Measurements from ENCODE around the gene ZNF577.

The ZNF577 gene

GRCh38 chr19:51901860-51902259, 14.1 kb upstream of the ZNF577 start:
- no peak overlapping the region for H3K4me3 ChIP-seq (replicated peaks; ENCODE audit: insufficient read depth, low read length)
- no peak overlapping the region for H3K27ac ChIP-seq (replicated peaks)
- TF ChIP-seq, protein P1, sequence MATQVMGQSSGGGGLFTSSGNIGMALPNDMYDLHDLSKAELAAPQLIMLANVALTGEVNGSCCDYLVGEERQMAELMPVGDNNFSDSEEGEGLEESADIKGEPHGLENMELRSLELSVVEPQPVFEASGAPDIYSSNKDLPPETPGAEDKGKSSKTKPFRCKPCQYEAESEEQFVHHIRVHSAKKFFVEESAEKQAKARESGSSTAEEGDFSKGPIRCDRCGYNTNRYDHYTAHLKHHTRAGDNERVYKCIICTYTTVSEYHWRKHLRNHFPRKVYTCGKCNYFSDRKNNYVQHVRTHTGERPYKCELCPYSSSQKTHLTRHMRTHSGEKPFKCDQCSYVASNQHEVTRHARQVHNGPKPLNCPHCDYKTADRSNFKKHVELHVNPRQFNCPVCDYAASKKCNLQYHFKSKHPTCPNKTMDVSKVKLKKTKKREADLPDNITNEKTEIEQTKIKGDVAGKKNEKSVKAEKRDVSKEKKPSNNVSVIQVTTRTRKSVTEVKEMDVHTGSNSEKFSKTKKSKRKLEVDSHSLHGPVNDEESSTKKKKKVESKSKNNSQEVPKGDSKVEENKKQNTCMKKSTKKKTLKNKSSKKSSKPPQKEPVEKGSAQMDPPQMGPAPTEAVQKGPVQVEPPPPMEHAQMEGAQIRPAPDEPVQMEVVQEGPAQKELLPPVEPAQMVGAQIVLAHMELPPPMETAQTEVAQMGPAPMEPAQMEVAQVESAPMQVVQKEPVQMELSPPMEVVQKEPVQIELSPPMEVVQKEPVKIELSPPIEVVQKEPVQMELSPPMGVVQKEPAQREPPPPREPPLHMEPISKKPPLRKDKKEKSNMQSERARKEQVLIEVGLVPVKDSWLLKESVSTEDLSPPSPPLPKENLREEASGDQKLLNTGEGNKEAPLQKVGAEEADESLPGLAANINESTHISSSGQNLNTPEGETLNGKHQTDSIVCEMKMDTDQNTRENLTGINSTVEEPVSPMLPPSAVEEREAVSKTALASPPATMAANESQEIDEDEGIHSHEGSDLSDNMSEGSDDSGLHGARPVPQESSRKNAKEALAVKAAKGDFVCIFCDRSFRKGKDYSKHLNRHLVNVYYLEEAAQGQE (IDR thresholded peaks at IDR 0.05; ENCODE audit: insufficient replicate concordance, low read depth): no peak
- no peak for TF ChIP-seq SPI1 (IDR thresholded peaks at IDR 0.05; ENCODE audit: borderline replicate concordance, low read depth)
- TF ChIP-seq, protein P2, sequence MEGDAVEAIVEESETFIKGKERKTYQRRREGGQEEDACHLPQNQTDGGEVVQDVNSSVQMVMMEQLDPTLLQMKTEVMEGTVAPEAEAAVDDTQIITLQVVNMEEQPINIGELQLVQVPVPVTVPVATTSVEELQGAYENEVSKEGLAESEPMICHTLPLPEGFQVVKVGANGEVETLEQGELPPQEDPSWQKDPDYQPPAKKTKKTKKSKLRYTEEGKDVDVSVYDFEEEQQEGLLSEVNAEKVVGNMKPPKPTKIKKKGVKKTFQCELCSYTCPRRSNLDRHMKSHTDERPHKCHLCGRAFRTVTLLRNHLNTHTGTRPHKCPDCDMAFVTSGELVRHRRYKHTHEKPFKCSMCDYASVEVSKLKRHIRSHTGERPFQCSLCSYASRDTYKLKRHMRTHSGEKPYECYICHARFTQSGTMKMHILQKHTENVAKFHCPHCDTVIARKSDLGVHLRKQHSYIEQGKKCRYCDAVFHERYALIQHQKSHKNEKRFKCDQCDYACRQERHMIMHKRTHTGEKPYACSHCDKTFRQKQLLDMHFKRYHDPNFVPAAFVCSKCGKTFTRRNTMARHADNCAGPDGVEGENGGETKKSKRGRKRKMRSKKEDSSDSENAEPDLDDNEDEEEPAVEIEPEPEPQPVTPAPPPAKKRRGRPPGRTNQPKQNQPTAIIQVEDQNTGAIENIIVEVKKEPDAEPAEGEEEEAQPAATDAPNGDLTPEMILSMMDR (IDR thresholded peaks at IDR 0.05; ENCODE audit: insufficient read depth, low read length): no peak
- no peak for TF ChIP-seq POLR2AphosphoS5 (IDR thresholded peaks at IDR 0.05; ENCODE audit: low read depth)
- TF ChIP-seq GABPA (IDR thresholded peaks at IDR 0.05; ENCODE audit: low read depth): no peak
- DNase-seq (ENCODE audit: low read depth in 1 of 2, low spot score in 1 of 2): no peak
- H3K27me3 ChIP-seq (ENCODE audit: insufficient read depth, poor library complexity, severe bottlenecking): no peaks in the 10 kb centered on the region

DNA sequence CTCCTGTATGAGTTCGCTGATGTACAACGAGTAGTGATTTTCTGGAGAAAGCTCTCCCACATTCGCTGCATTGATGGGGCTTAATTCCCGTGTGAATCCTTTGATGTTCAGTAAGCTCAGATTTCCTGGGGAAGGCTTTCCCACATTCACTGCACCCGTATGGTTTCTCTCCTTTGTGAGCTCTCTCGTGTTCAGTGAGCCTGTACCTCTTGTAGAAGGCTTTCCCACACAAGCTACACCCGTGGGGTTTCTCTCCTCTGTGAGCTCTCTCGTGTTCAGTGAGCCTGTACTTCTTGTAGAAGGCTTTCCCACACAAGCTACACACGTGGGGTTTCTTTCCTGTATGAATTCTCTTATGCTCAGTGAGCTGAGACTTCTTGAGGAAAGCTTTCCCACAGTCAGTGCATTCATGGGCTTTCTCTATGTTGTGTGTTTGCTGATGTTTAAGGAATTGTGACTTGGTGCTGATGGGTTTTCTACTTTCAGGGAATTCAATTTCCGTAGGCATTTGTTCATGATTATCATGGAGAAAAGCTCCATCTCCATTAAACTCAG, 3.5 kb upstream of the ZNF577 start:
- Histone ChIP-seq H3K4me3 (replicated peaks; ENCODE audit: insufficient read depth, low read length) (no peak overlapping the region), H3K27me3 (ENCODE audit: insufficient read depth, poor library complexity, severe bottlenecking) (no peaks in the 10 kb centered on the region), H3K27ac (replicated peaks) (no peak overlapping the region)
- TF ChIP-seq, protein P2 (IDR thresholded peaks at IDR 0.05; ENCODE audit: insufficient read depth, low read length): no peak
- TF ChIP-seq POLR2AphosphoS5 (IDR thresholded peaks at IDR 0.05; ENCODE audit: low read depth) (no peak), SPI1 (IDR thresholded peaks at IDR 0.05; ENCODE audit: borderline replicate concordance, low read depth) (no peak), GABPA (IDR thresholded peaks at IDR 0.05; ENCODE audit: low read depth) (no peak)
- TF ChIP-seq, protein P1 (IDR thresholded peaks at IDR 0.05; ENCODE audit: insufficient replicate concordance, low read depth): no peak
- DNase-seq (ENCODE audit: low read depth in 1 of 2, low spot score in 1 of 2): no peak

DNA sequence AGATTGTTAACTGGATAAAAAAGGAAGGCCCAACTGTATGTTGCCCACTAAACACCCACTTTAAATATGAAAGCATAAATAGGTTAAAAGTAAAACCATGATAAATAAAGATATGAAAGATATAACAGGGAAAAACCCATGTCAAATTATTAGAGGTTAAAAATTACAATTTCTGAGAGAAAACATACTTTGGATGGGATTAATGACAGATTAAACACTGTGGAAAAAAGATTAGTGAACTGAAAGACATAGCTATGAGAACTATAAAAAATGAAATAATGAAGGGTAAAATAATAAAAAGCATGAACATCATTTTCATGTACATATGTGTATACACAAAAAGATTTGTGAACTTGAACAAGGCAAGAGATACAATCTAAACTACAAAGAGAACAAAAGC, 2.2 kb upstream of the ZNF577 start:
- TF ChIP-seq, protein P2 (IDR thresholded peaks at IDR 0.05; ENCODE audit: insufficient read depth, low read length): no peak
- no peak for TF ChIP-seq SPI1 (IDR thresholded peaks at IDR 0.05; ENCODE audit: borderline replicate concordance, low read depth)
- Histone ChIP-seq H3K4me3 (replicated peaks; ENCODE audit: insufficient read depth, low read length) (no peak overlapping the region), H3K27me3 (ENCODE audit: insufficient read depth, poor library complexity, severe bottlenecking) (no peaks in the 10 kb centered on the region), H3K27ac (replicated peaks) (no peak overlapping the region)
- DNase-seq (ENCODE audit: low read depth in 1 of 2, low spot score in 1 of 2): no peak

DNA sequence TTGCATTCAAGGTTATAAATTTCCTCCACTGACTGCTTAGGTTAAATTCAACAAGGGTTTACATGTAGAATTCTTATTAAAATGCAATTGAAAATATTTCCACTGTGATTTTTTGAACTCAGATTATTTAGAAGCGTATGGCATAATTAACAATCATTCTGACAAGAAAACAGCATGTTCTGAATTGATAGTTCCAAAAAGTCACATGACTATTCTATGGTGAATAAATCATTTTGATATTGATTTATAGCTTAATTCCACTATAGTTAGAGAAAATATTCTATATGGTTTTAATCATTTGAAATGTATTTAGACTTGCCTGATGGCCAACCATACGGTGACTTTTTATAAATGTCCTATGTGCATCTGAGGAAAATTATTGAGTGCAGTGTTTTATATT, 3.0 kb downstream of the ZNF577 start:
- H3K27me3 ChIP-seq (ENCODE audit: insufficient read depth, poor library complexity, severe bottlenecking): no peaks in the 10 kb centered on the region
- no peak for DNase-seq (ENCODE audit: low read depth in 1 of 2, low spot score in 1 of 2)
- TF ChIP-seq POLR2AphosphoS5 (IDR thresholded peaks at IDR 0.05; ENCODE audit: low read depth) (no peak), GABPA (IDR thresholded peaks at IDR 0.05; ENCODE audit: low read depth) (no peak), SPI1 (IDR thresholded peaks at IDR 0.05; ENCODE audit: borderline replicate concordance, low read depth) (no peak)
- H3K4me3 ChIP-seq (replicated peaks; ENCODE audit: insufficient read depth, low read length): no peak overlapping the region
- no peak overlapping the region for H3K27ac ChIP-seq (replicated peaks)
